Left lung (tissue), 10 donors: ENCODE measurements around the gene RCOR2. TPM values are rescaled to one million over a fixed set of nuclear protein-coding genes. Genes with fewer than 3 reads are reported as not detected.

Experiments used
- ATAC-seq: fragments of 200-7000 bp; cut with Tn5 transposase; one replicate; pipeline ENCODE4 v1.9.1; 2020; ENCODE audit warnings: moderate library complexity
- DNase-seq, 4 donors: peaks; one replicate each; pipeline ENCODE4 v3.0.0-alpha.2; 2013 to 2020
- H3K27ac ChIP-seq, 2 donors: fragments of 200-600 bp; sonication (generic) in 1 of 2; one replicate each; pipeline versions ENCODE4 v1.5.0 to v1.8.0; 2020 to 2021
- H3K27me3 ChIP-seq, 2 donors: fragments of 200-600 bp; sonication (generic) in 1 of 2; one replicate each; pipeline versions ENCODE4 v1.5.0 to v1.8.0; 2020 to 2021
- H3K36me3 ChIP-seq, 2 donors: fragments of 200-600 bp; sonication (generic) in 1 of 2; one replicate each; pipeline versions ENCODE4 v1.5.0 to v1.8.0; 2020 to 2021
- H3K4me1 ChIP-seq, 2 donors: fragments of 200-600 bp; one replicate each; pipeline ENCODE4 v1.8.0; 2021
- H3K4me3 ChIP-seq, 2 donors: fragments of 200-600 bp; sonication (generic) in 1 of 2; one replicate each; pipeline versions ENCODE4 v1.5.0 to v1.8.0; 2020 to 2021; ENCODE audit warnings: mild to moderate bottlenecking in 1 of 2
- H3K9me3 ChIP-seq, 2 donors: fragments of 200-600 bp; sonication (generic) in 1 of 2; one replicate each; pipeline versions ENCODE4 v1.5.0 to v1.8.0; 2020 to 2021
- intact Hi-C, 2 donors: fragments of 100-400 bp; cut with DNase I; formaldehyde crosslinking; loops; one replicate each; pipeline versions ENCODE4 v1.11.2 to v1.14.2; 2022
- polyA plus RNA-seq, 6 donors: library from polyadenylated mRNA; unstranded; fragments of 120-200 nt; gene quantifications; one replicate each; pipeline ENCODE4 v1.2.1, GENCODE V29; 2013; ENCODE audit not compliant: insufficient read length in 6 of 6
- total RNA-seq, 2 donors: library from RNA; stranded (reverse); fragmentation: NEBNext Ultra II Directional; extraction: Animal tissue kit (Norgen Biotek cat#: 25700); gene quantifications; one replicate each; pipeline ENCODE4 v1.2.1, GENCODE V29; 2021
- TF ChIP-seq, protein P1 (sequence below), 2 donors: fragments of 200-600 bp; sonication (generic) in 1 of 2; IDR thresholded peaks; one replicate each; pipeline versions ENCODE4 v1.5.0 to v1.8.0; 2021; ENCODE audit warnings: antibody characterized with exemption in 2 of 2
- donor health status: DM: no; HTN: yes; CAD: no.
- donor health status: DM: no; HTN: no; CAD: no.

The RCOR2 gene
- total and polyA plus RNA-seq, 8 donors = 0.45 to 17.4 (median 12.4) TPM

DNA sequence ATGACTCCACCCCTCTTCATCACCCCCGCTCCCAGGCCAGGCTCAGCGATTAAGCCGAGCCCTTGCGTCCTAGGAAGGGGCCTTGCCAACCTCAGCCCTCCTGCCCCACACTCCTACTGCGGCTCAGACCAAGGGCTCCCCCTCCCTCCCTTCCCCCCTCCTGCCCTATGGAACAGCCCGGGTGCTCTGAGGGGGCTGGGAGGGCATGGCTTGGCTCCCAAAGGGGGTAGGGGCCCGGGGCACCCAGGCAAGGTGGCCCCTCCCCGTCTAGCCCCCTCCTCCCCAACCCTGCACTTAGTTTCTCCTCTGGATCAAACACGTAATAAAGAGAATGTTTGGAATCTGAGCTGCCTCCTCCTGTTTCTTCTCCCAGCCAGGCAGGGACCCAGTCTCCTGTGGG is 6.3 kb downstream of the RCOR2 start:
- Histone ChIP-seq H3K36me3 (peaks cover 0 to 59% of the 10 kb centered on the region in 2 donors), H3K27ac (no peak overlapping the region), H3K9me3 (no peaks in the 10 kb centered on the region), H3K4me3 (no peak overlapping the region), H3K27me3 (peaks cover 0 to 12% of the 10 kb centered on the region in 2 donors), H3K4me1 (peaks cover 0 to 5% of the 10 kb centered on the region in 2 donors)
- intact Hi-C loops = no loop called here
- no peak for DNase-seq
- TF ChIP-seq, protein P1, sequence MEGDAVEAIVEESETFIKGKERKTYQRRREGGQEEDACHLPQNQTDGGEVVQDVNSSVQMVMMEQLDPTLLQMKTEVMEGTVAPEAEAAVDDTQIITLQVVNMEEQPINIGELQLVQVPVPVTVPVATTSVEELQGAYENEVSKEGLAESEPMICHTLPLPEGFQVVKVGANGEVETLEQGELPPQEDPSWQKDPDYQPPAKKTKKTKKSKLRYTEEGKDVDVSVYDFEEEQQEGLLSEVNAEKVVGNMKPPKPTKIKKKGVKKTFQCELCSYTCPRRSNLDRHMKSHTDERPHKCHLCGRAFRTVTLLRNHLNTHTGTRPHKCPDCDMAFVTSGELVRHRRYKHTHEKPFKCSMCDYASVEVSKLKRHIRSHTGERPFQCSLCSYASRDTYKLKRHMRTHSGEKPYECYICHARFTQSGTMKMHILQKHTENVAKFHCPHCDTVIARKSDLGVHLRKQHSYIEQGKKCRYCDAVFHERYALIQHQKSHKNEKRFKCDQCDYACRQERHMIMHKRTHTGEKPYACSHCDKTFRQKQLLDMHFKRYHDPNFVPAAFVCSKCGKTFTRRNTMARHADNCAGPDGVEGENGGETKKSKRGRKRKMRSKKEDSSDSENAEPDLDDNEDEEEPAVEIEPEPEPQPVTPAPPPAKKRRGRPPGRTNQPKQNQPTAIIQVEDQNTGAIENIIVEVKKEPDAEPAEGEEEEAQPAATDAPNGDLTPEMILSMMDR (IDR thresholded peaks at IDR 0.05) = no peak
- no peak for ATAC-seq

DNA sequence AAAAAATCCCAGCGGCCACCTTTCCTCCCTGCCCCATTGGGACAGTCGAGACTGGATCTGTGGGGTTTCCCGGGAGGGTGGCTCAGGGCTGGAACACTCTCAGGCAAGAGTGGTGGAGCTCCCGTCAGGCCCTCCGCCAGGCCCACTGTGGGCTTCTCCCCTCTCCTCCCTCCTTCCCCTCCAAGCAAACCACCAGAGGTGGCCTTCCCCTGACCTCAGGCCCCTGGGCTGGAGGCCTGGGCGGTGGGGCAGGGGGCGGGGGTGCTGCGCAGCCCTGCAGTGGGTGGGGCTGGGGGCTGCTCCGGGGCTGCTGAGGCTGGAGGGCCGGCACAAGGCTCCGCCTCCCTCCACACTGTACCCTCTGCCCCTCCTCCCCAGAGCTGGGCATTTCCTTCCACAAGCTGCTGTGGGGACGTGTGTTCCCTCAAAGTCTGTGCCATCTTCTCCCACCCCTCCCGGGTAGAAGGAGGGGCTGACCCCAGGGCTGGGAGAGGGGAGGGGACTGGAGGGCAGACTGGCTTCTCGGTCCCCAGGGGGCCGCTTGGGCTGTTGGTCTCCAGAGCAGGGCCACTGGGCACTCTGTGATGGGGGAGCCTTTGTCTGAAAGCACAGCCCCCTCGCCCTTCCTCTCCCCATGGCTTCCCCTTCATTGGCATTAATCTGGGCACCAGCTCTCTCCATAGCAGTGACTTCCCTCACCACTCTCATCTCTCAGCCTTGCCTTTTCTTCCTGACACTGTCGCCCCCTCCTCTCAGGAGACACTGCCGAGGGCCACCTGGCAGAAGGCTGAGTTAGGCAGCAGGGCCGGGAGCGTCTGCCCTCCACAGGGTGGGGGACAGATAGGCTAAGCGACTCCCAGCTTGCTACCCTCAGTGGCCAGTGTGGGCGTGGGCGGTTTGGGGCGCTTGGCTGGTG is 7.1 kb downstream of the RCOR2 start:
- TF ChIP-seq, protein P1 (IDR thresholded peaks at IDR 0.05) = no peak
- H3K4me3 ChIP-seq = no peak overlapping the region
- DNase-seq (no peak), ATAC-seq (no peak)
- peaks cover 0 to 68% of the 10 kb centered on the region in 2 donors for H3K36me3 ChIP-seq
- H3K27me3 ChIP-seq = peaks cover 0 to 4% of the 10 kb centered on the region in 2 donors
- no peak overlapping the region for H3K27ac ChIP-seq
- intact Hi-C loops = no loop called here
- no peaks in the 10 kb centered on the region for H3K9me3 ChIP-seq
- H3K4me1 ChIP-seq = peaks cover 0 to 3% of the 10 kb centered on the region in 2 donors

DNA sequence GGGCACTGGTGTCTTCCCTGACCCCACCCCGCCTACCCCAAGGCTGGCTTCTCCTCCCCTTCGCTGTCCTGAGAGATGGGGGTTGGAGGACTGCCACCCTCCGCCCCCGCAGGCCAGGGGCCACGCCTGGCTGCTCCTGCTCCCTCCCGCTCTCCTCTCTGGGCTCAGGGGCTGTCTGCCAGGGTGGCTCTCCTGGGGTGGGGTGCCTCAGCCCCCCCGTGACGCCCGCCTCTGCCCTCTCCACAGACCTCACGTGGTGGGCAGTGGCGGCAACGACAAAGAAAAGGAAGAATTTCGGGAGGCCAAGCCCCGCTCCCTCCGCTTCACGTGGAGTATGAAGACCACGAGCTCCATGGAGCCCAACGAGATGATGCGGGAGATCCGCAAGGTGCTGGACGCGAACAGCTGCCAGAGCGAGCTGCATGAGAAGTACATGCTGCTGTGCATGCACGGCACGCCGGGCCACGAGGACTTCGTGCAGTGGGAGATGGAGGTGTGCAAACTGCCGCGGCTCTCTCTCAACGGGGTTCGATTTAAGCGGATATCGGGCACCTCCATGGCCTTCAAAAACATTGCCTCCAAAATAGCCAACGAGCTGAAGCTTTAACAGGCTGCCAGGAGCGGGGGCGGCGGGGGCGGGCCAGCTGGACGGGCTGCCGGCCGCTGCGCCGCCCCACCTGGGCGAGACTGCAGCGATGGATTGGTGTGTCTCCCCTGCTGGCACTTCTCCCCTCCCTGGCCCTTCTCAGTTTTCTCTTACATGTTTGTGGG is 8.1 kb downstream of the RCOR2 start:
- no peaks in the 10 kb centered on the region for H3K27me3 ChIP-seq
- H3K27ac ChIP-seq = no peak overlapping the region
- intact Hi-C loops = no loop called here
- peaks cover 0 to 78% of the 10 kb centered on the region in 2 donors for H3K36me3 ChIP-seq
- H3K9me3 ChIP-seq = no peaks in the 10 kb centered on the region
- no peak overlapping the region for H3K4me3 ChIP-seq
- H3K4me1 ChIP-seq = peaks cover 0 to 3% of the 10 kb centered on the region in 2 donors
- DNase-seq (no peak), ATAC-seq (no peak)
- TF ChIP-seq, protein P1 (IDR thresholded peaks at IDR 0.05) = no peak

DNA sequence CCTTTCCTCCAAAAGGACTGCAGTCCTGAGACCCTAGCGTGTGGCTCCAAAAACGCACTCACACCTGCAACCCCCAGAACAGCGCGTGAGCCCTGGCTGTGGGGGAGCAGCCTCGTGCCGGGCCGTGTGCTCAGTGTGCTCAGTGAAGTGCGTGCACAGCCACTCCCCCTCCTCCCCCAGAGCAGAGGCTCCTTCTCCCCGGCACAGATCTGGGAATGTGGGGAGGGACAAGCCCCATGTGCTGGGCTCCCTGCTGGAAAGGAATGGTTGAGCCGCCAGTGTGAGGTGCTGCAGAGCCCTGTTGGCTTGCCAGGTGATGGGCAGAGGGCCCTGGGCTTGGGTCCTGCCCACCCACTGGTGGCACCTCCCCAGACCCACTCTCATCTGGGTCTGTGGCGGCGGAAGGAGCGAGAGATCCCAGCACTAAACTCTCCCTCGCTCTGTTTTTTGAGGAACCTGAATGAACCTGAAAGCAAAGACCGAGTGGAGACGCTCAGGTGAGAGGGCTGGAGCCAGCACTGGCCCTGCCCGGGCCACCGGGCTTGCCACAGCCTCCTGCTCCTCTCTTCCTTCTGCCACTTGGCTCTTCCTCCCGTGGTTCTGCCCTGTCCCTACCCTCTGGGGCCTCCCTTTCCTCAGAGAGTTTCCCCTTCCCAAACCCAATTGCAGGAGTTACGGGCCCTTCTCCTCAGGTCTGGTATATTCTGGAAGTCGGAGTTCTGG is 9.0 kb downstream of the RCOR2 start:
- Histone ChIP-seq H3K27ac (no peak overlapping the region), H3K4me3 (no peak overlapping the region), H3K4me1 (peaks cover 0 to 3% of the 10 kb centered on the region in 2 donors), H3K9me3 (no peaks in the 10 kb centered on the region), H3K36me3 (peaks cover 0 to 86% of the 10 kb centered on the region in 2 donors), H3K27me3 (no peaks in the 10 kb centered on the region)
- DNase-seq (no peak), ATAC-seq (no peak)
- intact Hi-C loops = no loop called here
- TF ChIP-seq, protein P1 (IDR thresholded peaks at IDR 0.05) = no peak
